Liver (tissue), 3 donors: Measurements from ENCODE around the gene DTX3L.
"Not testable (repeated sequence)": the region's sequence is repeated elsewhere in the genome, so short reads cannot be mapped to it uniquely, and the experiment has no call there.

Source experiments
- CTCF ChIP-seq: fragments of 150-350 bp; IDR thresholded peaks from 2 replicates; pipeline ENCODE4 v1.5.1; 2017; ENCODE audit warnings: improper control_type of control experiment, low read depth, low read length; ENCODE audit not compliant: missing input control
- GABPA ChIP-seq, 2 donors: IDR thresholded peaks in 1 of 2; conservative IDR thresholded peaks in 1 of 2; 2 replicates each; pipeline ENCODE4 v1.6.1; 2016; ENCODE audit warnings: antibody characterized with exemption in 2 of 2, mild to moderate bottlenecking in 1 of 2, moderate library complexity in 1 of 2
- JUND ChIP-seq, 2 donors: IDR thresholded peaks; 2 replicates each; pipeline ENCODE4 v1.6.1; 2016; ENCODE audit warnings: antibody characterized with exemption in 2 of 2
- MAX ChIP-seq: IDR thresholded peaks from 2 replicates; pipeline ENCODE4 v1.6.1; 2016; ENCODE audit warnings: antibody characterized with exemption
- RAD21 ChIP-seq, 2 donors: IDR thresholded peaks; 2 replicates each; pipeline ENCODE4 v1.6.1; 2016; ENCODE audit warnings: antibody characterized with exemption in 2 of 2, mild to moderate bottlenecking in 2 of 2
- REST ChIP-seq: IDR thresholded peaks from 2 replicates; pipeline ENCODE4 v1.6.1; 2016; ENCODE audit warnings: antibody characterized with exemption, mild to moderate bottlenecking
- TAF1 ChIP-seq: conservative IDR thresholded peaks from 2 replicates; pipeline ENCODE4 v1.6.1; 2016; ENCODE audit warnings: antibody characterized with exemption, mild to moderate bottlenecking
- ZBTB33 ChIP-seq: IDR thresholded peaks from 2 replicates; pipeline ENCODE4 v1.6.1; 2016; ENCODE audit warnings: antibody characterized with exemption
- donor health status: healthy.
- donor health status: healthy.

- TF ChIP-seq CTCF; TAF1; MAX; GABPA (IDR thresholded peaks at IDR 0.05 in 1 of 2, conservative IDR thresholded peaks at IDR 0.05 in 1 of 2); ZBTB33; RAD21 (IDR thresholded peaks at IDR 0.05); REST; JUND (IDR thresholded peaks at IDR 0.05): not testable (repeated sequence)
Measured at GRCh38 chr3:122568131-122568530, 4.0 kb downstream of the DTX3L start.
